ENCODE results near the gene MAN1B1. TPM values are rescaled to one million over a fixed set of nuclear protein-coding genes. Genes with fewer than 3 reads are reported as not detected.

MAN1B1 gene
- total and polyA plus RNA-seq, 12 donors = 16.9 to 71.4 (median 22.0) TPM

DNA sequence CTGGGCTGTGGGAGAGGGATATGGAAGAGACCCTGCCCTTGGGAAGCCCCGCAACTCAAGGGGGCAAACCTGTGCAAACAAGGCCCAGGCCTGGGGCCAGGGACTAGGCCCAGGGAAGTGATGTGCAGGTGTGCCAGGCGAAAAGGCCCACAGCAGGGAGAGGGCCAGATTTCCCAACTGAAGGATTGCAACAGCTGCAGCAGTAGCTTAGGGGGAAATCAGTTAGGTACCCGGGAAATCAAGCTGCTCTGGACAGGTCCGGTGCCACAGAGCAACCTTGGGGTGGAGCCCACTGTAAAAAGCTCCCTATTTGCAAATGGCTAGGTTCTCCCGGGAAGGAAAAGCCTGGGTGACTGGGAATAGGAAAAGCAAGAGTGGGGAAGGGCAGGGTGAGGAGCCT is 62.6 kb downstream of the MAN1B1 start:
- H3K9me3 ChIP-seq = no peaks in the 10 kb centered on the region
- no peak for ATAC-seq
- 85 to 86% methylated on average over 5 of the region's 5 CpGs for WGBS, 2 donors
- TF ChIP-seq, protein P1, sequence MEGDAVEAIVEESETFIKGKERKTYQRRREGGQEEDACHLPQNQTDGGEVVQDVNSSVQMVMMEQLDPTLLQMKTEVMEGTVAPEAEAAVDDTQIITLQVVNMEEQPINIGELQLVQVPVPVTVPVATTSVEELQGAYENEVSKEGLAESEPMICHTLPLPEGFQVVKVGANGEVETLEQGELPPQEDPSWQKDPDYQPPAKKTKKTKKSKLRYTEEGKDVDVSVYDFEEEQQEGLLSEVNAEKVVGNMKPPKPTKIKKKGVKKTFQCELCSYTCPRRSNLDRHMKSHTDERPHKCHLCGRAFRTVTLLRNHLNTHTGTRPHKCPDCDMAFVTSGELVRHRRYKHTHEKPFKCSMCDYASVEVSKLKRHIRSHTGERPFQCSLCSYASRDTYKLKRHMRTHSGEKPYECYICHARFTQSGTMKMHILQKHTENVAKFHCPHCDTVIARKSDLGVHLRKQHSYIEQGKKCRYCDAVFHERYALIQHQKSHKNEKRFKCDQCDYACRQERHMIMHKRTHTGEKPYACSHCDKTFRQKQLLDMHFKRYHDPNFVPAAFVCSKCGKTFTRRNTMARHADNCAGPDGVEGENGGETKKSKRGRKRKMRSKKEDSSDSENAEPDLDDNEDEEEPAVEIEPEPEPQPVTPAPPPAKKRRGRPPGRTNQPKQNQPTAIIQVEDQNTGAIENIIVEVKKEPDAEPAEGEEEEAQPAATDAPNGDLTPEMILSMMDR (IDR thresholded peaks at IDR 0.05) = no peak
- no peaks in the 10 kb centered on the region for H3K36me3 ChIP-seq
- no peaks in the 10 kb centered on the region for H3K4me1 ChIP-seq
- no peak for DNase-seq
- no peak overlapping the region for H3K27ac ChIP-seq
- H3K4me3 ChIP-seq = no peak overlapping the region
- intact Hi-C loops (cut with DNase I) = no loop called here
- peaks cover 0 to 50% (median 31%) of the 10 kb centered on the region in 7 donors for H3K27me3 ChIP-seq

DNA sequence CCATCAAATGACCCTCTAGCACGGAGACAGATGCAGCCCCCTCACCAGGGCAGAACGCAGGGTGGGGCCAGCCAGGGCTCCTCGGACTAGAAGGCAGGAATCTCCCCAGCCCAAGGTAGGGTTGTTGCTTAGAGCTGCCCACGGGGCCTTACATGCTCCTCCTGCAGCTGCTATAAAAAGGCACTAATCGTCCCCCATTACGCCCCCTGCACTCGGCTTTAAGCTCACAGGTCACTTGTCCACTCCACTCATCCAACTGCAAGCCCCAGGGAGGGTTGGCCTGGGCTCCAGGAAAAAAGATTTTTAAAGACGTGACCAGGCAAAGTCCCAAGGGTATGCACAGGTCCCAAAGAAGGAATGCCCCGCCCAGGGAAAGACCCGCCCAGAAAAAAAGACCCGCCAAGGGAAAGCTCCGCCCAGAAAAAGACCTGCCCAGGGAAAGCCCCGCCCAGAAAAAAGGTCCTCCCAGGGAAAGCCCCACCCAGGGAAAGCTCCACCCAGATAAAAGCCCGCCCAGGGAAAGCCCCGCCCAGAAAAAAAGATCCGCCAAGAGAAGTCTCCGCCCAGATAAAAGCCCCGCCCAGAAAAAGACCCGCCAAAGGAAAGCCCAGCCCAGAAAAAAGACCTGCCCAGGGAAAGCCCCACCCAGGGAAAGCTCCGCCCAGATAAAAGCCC is 63.3 kb downstream of the MAN1B1 start:
- Histone ChIP-seq H3K4me3 (no peak overlapping the region), H3K27me3 (peaks cover 0 to 57% (median 33%) of the 10 kb centered on the region in 7 donors), H3K27ac (no peak overlapping the region), H3K36me3 (no peaks in the 10 kb centered on the region), H3K4me1 (no peaks in the 10 kb centered on the region), H3K9me3 (no peaks in the 10 kb centered on the region)
- TF ChIP-seq, protein P1 (IDR thresholded peaks at IDR 0.05) = no peak
- DNase-seq = no peak
- ATAC-seq = no peak
- 58 to 59% methylated on average over 20 of the region's 20 CpGs for WGBS, 2 donors
- intact Hi-C loops (cut with DNase I) = no loop called here

DNA sequence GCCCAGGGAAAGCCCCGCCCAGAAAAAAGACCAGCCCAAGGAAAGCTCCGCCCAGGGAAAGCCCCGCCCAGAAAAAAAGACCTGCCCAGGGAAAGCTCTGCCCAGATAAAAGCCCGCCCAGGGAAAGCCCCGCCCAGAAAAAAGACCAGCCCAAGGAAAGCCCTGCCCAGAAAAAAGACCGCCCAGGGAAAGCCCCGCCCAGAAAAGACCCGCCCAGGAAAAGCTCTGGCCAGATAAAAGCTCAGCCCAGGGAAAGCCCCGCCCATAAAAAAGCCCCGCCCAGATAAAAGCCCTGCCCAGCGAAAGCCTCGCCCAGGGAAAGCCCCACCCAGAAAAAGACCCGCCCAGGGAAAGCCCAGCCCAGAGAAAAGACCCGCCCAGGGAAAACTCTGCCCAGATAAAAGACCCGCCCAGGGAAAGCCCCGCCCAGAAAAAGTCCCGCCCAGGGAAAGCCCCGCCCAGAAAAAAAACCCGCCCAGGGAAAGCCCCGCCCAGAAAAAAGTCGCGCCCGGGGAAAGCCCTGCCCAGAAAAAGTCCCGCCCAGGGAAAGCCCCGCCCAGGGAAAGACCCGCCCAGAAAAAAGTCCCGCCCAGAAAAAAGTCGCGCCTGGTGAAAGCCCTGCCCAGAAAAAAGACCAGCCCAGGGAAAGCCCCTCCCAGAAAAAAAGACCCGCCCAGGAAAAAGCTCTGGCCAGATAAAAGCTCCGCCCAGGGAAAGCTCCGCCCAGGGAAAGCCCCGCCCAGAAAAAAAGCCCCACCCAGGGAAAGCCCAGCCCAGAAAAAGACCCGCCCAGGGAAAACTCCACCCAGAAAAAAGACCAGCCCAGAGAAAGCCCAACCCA is 64.1 kb downstream of the MAN1B1 start:
- Histone ChIP-seq H3K36me3 (no peaks in the 10 kb centered on the region), H3K27me3 (peaks cover 5 to 61% (median 37%) of the 10 kb centered on the region in 7 donors), H3K4me1 (no peaks in the 10 kb centered on the region), H3K9me3 (no peaks in the 10 kb centered on the region), H3K4me3 (no peak overlapping the region), H3K27ac (no peak overlapping the region)
- 36 to 41% methylated on average over 34 of the region's 34 CpGs for WGBS, 2 donors
- intact Hi-C loops (cut with DNase I) = no loop called here
- TF ChIP-seq, protein P1 (IDR thresholded peaks at IDR 0.05) = no peak
- DNase-seq (no peak), ATAC-seq (peak in 2 of 8 donors; percentile 13 to 25)

DNA sequence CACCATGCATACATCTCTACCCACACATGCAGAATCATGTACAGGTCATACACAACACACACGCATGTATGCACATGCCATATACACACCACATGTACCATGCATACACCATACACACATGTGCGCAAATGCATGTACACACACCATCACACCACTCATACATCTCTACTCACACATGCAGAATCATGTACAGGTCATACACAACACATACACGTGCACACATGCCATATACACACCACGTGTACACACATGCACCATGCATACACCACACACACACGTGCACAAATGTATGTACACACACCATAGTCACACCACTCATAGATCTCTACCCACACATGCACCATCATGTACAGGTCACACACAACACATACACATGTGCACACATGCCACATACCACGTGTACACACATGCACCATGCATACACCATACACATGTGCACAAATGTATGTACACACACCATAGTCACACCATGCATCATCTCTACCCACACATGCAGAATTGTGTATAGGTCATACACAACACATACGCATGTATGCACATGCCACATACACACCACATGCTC is 66.1 kb downstream of the MAN1B1 start:
- TF ChIP-seq, protein P1 (IDR thresholded peaks at IDR 0.05) = no peak
- no peak for DNase-seq
- peaks cover 7 to 63% (median 44%) of the 10 kb centered on the region in 7 donors for H3K27me3 ChIP-seq
- no peaks in the 10 kb centered on the region for H3K9me3 ChIP-seq
- H3K4me3 ChIP-seq = no peak overlapping the region
- H3K4me1 ChIP-seq = peaks cover 0 to 10% (median 6%) of the 10 kb centered on the region in 9 donors
- WGBS, 2 donors = 89 to 93% methylated on average over 7 of the region's 7 CpGs
- H3K27ac ChIP-seq = no peak overlapping the region
- no peaks in the 10 kb centered on the region for H3K36me3 ChIP-seq
- intact Hi-C loops (cut with DNase I) = no loop called here
- ATAC-seq = no peak

All from heart right ventricle (tissue), 16 donors.